H9 (cell line): ENCODE data around the gene CGGBP1. TPM values are rescaled to one million over a fixed set of nuclear protein-coding genes. Genes with fewer than 3 reads are reported as not detected.

ENCODE experiments used
- DNase-seq: peaks from one replicate; pipeline ENCODE4 v3.0.0-alpha.2; 2017
- H2AFZ ChIP-seq: one replicate; pipeline ENCODE4 v1.6.1; 2013; ENCODE audit warnings: mild to moderate bottlenecking, low read length, control low read depth, moderate library complexity
- H2AK5ac ChIP-seq: 2 replicates; pipeline ENCODE4 v1.6.1; 2013; ENCODE audit warnings: low read length, control low read depth, mixed read lengths; ENCODE audit not compliant: insufficient read length
- H2BK120ac ChIP-seq: one replicate; pipeline ENCODE4 v1.6.1; 2013; ENCODE audit warnings: low read depth, mild to moderate bottlenecking, low read length, control low read depth, inconsistent platforms; ENCODE audit not compliant: poor library complexity, severe bottlenecking
- H2BK12ac ChIP-seq: 2 replicates; pipeline ENCODE4 v1.6.1; 2013; ENCODE audit warnings: low read length, control low read depth, mixed read lengths, low read depth; ENCODE audit not compliant: insufficient read length
- H2BK15ac ChIP-seq: 2 replicates; pipeline ENCODE4 v1.6.1; 2013; ENCODE audit warnings: low read depth, low read length, control low read depth
- H2BK20ac ChIP-seq: one replicate; pipeline ENCODE4 v1.6.1; 2013; ENCODE audit warnings: low read depth, mild to moderate bottlenecking, low read length, control low read depth, inconsistent platforms; ENCODE audit not compliant: poor library complexity, severe bottlenecking
- H2BK5ac ChIP-seq: 2 replicates; pipeline ENCODE4 v1.6.1; 2013; ENCODE audit warnings: low read length, control low read depth, mixed read lengths; ENCODE audit not compliant: insufficient read length
- H3K14ac ChIP-seq: 2 replicates; pipeline ENCODE4 v1.6.1; 2013; ENCODE audit warnings: low read length, control low read depth; ENCODE audit not compliant: insufficient read depth
- H3K18ac ChIP-seq: 2 replicates; pipeline ENCODE4 v1.6.1; 2013; ENCODE audit warnings: low read depth, mild to moderate bottlenecking, mixed read lengths, low read length, control low read depth; ENCODE audit not compliant: insufficient read length
- H3K23ac ChIP-seq: 2 replicates; pipeline ENCODE4 v1.6.1; 2013; ENCODE audit warnings: low read length, control low read depth, mixed read lengths, low read depth; ENCODE audit not compliant: insufficient read length
- H3K23me2 ChIP-seq: 2 replicates; pipeline ENCODE4 v1.6.1; 2013; ENCODE audit warnings: low read depth, mild to moderate bottlenecking, mixed read lengths, low read length, control low read depth; ENCODE audit not compliant: insufficient read length, poor library complexity, severe bottlenecking
- H3K27ac ChIP-seq: 2 replicates; pipeline ENCODE4 v1.5.1; 2013; ENCODE audit warnings: low read length, control low read depth, mixed read lengths, low read depth; ENCODE audit not compliant: insufficient read length
- H3K27me3 ChIP-seq: 2 replicates; pipeline ENCODE4 v1.6.1; 2013; ENCODE audit warnings: low read length, control low read depth, inconsistent platforms; ENCODE audit not compliant: insufficient read depth
- H3K4ac ChIP-seq: 2 replicates; pipeline ENCODE4 v1.6.1; 2013; ENCODE audit warnings: low read depth, mild to moderate bottlenecking, control low read depth, inconsistent platforms, low read length, moderate library complexity
- H3K4me1 ChIP-seq: 2 replicates; pipeline ENCODE4 v1.6.1; 2013; ENCODE audit warnings: low read length, control low read depth, inconsistent platforms; ENCODE audit not compliant: insufficient read depth
- H3K4me2 ChIP-seq: 2 replicates; pipeline ENCODE4 v1.6.1; 2013; ENCODE audit warnings: low read length, control low read depth, mixed read lengths; ENCODE audit not compliant: insufficient read length, insufficient read depth
- H3K56ac ChIP-seq: 2 replicates; pipeline ENCODE4 v1.6.1; 2013; ENCODE audit warnings: low read depth, mild to moderate bottlenecking, mixed read lengths, low read length, control low read depth; ENCODE audit not compliant: insufficient read length
- H3K79me1 ChIP-seq: 2 replicates; pipeline ENCODE4 v1.6.1; 2013; ENCODE audit warnings: low read depth, mild to moderate bottlenecking, moderate library complexity, low read length, control low read depth, inconsistent platforms; ENCODE audit not compliant: insufficient read depth, poor library complexity, severe bottlenecking
- H3K79me2 ChIP-seq: 2 replicates; pipeline ENCODE4 v1.6.1; 2013; ENCODE audit warnings: low read length, control low read depth, inconsistent platforms; ENCODE audit not compliant: insufficient read depth
- H3K9ac ChIP-seq: 2 replicates; pipeline ENCODE4 v1.6.1; 2013; ENCODE audit warnings: low read length, control low read depth, mixed read lengths; ENCODE audit not compliant: insufficient read length; ENCODE audit errors: extremely low read depth
- H3K9me3 ChIP-seq: one replicate; pipeline ENCODE4 v1.6.1; 2013; ENCODE audit warnings: low read depth, low read length, inconsistent platforms; ENCODE audit not compliant: control insufficient read depth
- H3T11ph ChIP-seq: one replicate; pipeline ENCODE4 v1.6.1; 2013; ENCODE audit warnings: mild to moderate bottlenecking, low read length, control low read depth, inconsistent platforms
- H4K20me1 ChIP-seq: one replicate; pipeline ENCODE4 v1.6.1; 2013; ENCODE audit not compliant: control insufficient read depth, insufficient read length, insufficient read depth
- H4K5ac ChIP-seq: 2 replicates; pipeline ENCODE4 v1.6.1; 2013; ENCODE audit warnings: low read depth, mild to moderate bottlenecking, mixed read lengths, low read length, control low read depth; ENCODE audit not compliant: insufficient read length
- H4K8ac ChIP-seq: replicated peaks from 2 replicates; pipeline ENCODE4 v1.6.1; 2013; ENCODE audit warnings: low read length, control low read depth, mixed read lengths, low read depth; ENCODE audit not compliant: insufficient read length
- H4K91ac ChIP-seq: 2 replicates; pipeline ENCODE4 v1.6.1; 2013; ENCODE audit warnings: low read depth, mild to moderate bottlenecking, moderate library complexity, mixed read lengths, low read length, control low read depth; ENCODE audit not compliant: insufficient read length
- H3K27ac Mint-ChIP-seq, 3 experiments: 2 replicates in 2 of 3; 3 replicates in 1 of 3; pipeline ENCODE4 v1.8.0; 2020 to 2021; ENCODE audit warnings: mixed read lengths in 3 of 3, mild to moderate bottlenecking in 1 of 3, moderate library complexity in 1 of 3
- H3K27me3 Mint-ChIP-seq: 2 replicates; pipeline ENCODE4 v1.8.0; 2021; ENCODE audit warnings: low read depth, mild to moderate bottlenecking, moderate library complexity, mixed read lengths
- H3K36me3 Mint-ChIP-seq, 3 experiments: 2 replicates in 2 of 3; 3 replicates in 1 of 3; pipeline ENCODE4 v1.8.0; 2020 to 2021; ENCODE audit warnings: low read depth in 3 of 3, mixed read lengths in 3 of 3; ENCODE audit not compliant: insufficient read depth in 1 of 3
- H3K4me1 Mint-ChIP-seq, 2 experiments: 2 replicates each; pipeline ENCODE4 v1.8.0; 2020; ENCODE audit warnings: mixed read lengths in 2 of 2
- H3K4me3 Mint-ChIP-seq, 2 experiments: 2 replicates in 1 of 2; 3 replicates in 1 of 2; pipeline ENCODE4 v1.8.0; 2020 to 2021; ENCODE audit warnings: mild to moderate bottlenecking in 2 of 2, mixed read lengths in 2 of 2, moderate library complexity in 1 of 2
- H3K9me3 Mint-ChIP-seq, 2 experiments: 2 replicates in 1 of 2; 3 replicates in 1 of 2; pipeline ENCODE4 v1.8.0; 2020; ENCODE audit warnings: mild to moderate bottlenecking in 2 of 2, mixed read lengths in 2 of 2, moderate library complexity in 1 of 2
- CTCF ChIP-seq: fragments of 200-600 bp; sonication (generic); conservative IDR thresholded peaks from 3 replicates; pipeline ENCODE4 v1.8.0; 2021; ENCODE audit warnings: antibody characterized with exemption, mild to moderate bottlenecking
- WGBS: extraction: QIAGEN DNeasy Blood & Tissue Kit; methylation state at CpG from one replicate; pipeline ENCODE4 v1.1.7; 2013; ENCODE audit warnings: missing lambda C conversion rate, low lambda C conversion rate, mixed read lengths; ENCODE audit not compliant: insufficient read length; ENCODE audit errors: extremely low coverage; 5-methylcytosine and 5-hydroxymethylcytosine counted together
- total RNA-seq: library from RNA; stranded (reverse); gene quantifications from 2 replicates; pipeline ENCODE4 v1.2.1, GENCODE V29; 2021

The CGGBP1 gene
- total RNA-seq, 1 experiment from 2014 or later = 75.0 TPM

- H2BK120ac ChIP-seq = no peak overlapping the region
- peaks cover 0 to 2% of the 10 kb centered on the region in 2 experiments; a peak in 2 of 5 replicates for H3K9me3 Mint-ChIP-seq
- no peak overlapping the region for H3T11ph ChIP-seq
- H4K5ac ChIP-seq = no peak overlapping the region
- H4K8ac ChIP-seq = no peak overlapping the region
- no peak for TF ChIP-seq CTCF
- no peaks in the 10 kb centered on the region for H3K4me1 ChIP-seq
- no CpG with 5 or more reads among the region's 5 CpGs for WGBS
- no peak overlapping the region for H2AK5ac ChIP-seq
- no peak overlapping the region for H3K4me2 ChIP-seq
- no peaks in the 10 kb centered on the region for H3K79me2 ChIP-seq
- no peak for DNase-seq
- peak overlapping the region in 1 of 3 experiments; percentile 2; a peak in 1 of 7 replicates for H3K27ac Mint-ChIP-seq
- H3K27me3 Mint-ChIP-seq = no peaks in the 10 kb centered on the region
- H3K9me3 ChIP-seq = no peaks in the 10 kb centered on the region
- H4K91ac ChIP-seq = no peak overlapping the region
- H2AFZ ChIP-seq = no peak overlapping the region
- no peak overlapping the region for H3K4me3 Mint-ChIP-seq
- H3K36me3 Mint-ChIP-seq = no peaks in the 10 kb centered on the region
- H3K9ac ChIP-seq = no peak overlapping the region
- no peak overlapping the region for H3K14ac ChIP-seq
- no peak overlapping the region for H3K18ac ChIP-seq
- H3K27ac ChIP-seq = no peak overlapping the region
- H3K4ac ChIP-seq = no peak overlapping the region
- no peaks in the 10 kb centered on the region for H3K27me3 ChIP-seq
- H3K56ac ChIP-seq = no peak overlapping the region
- H2BK20ac ChIP-seq = no peak overlapping the region
- H3K23me2 ChIP-seq = no peaks in the 10 kb centered on the region
- no peak overlapping the region for H2BK12ac ChIP-seq
- no peak overlapping the region for H2BK15ac ChIP-seq
- H3K23ac ChIP-seq = no peak overlapping the region
- H3K79me1 ChIP-seq = no peaks in the 10 kb centered on the region
- no peak overlapping the region for H2BK5ac ChIP-seq
- no peaks in the 10 kb centered on the region for H3K4me1 Mint-ChIP-seq
- no peaks in the 10 kb centered on the region for H4K20me1 ChIP-seq
Observed at GRCh38 chr3:88010810-88011209, 48.0 kb downstream of the CGGBP1 start.
